Activated T-helper 1 cell treated with anti-CD3 and anti-CD28 coated beads, Interleukin-2, amount 50 U/mL, for 16 hours (primary cell): ENCODE data around the gene BARX1.
"Not testable (repeated sequence)": the region's sequence is repeated elsewhere in the genome, so short reads cannot be mapped to it uniquely, and the experiment has no call there.

ENCODE experiments used
- DNase-seq, 2 donors: peaks; one replicate each; pipeline ENCODE4 v3.0.0-alpha.2; 2020; ENCODE audit warnings: low read depth in 1 of 2, low spot score in 1 of 2

The BARX1 gene, protein sequence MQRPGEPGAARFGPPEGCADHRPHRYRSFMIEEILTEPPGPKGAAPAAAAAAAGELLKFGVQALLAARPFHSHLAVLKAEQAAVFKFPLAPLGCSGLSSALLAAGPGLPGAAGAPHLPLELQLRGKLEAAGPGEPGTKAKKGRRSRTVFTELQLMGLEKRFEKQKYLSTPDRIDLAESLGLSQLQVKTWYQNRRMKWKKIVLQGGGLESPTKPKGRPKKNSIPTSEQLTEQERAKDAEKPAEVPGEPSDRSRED

DNA sequence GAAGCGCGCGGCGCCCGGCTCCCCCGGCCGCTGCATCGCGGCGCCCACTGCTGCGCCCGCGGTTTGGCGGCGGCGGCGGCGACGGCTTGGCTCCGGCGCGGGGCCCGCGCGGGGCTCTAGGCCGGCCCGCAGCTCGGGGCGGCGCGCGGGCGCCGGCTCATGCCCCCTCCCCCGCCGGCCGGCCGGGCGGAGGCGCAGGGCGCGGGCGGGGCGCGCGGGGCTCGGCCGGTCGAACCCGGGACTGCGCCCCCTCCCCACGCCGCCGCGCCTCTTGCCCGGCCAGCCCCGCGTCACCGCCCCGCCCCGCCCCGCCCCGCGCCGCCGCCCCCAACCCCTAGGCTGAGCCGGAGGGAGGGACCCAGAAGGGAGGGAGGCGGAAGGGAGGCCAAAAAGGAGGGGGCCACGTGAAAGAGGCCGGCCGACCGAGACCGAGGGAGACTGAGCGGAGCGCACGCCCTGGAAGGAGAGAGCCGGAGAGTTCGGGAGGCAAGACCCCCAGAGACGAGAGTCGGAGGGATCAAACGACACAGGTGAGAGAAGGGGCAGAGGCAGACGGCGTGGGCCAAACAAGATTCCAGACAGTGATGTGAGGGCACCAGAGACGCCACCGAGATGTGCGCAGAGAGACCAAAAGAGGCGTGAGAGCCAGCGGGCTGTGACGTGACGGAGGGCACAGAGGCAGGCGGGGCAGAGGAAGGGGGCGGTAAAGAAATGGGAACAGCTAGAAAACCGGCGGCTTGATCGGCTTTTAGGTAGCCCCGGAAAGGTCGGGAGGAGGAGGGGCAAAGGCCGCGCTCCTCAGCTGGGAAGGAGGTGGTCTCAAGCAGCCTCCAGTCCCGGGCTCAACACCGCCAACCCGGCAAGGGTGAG, at the start of gene BARX1:
TSS of gene BARX1 (minus strand) at position 245 of the 870 bp plus-strand sequence. CDS start at position 36, 209 bp downstream.
- no peak for DNase-seq

DNA sequence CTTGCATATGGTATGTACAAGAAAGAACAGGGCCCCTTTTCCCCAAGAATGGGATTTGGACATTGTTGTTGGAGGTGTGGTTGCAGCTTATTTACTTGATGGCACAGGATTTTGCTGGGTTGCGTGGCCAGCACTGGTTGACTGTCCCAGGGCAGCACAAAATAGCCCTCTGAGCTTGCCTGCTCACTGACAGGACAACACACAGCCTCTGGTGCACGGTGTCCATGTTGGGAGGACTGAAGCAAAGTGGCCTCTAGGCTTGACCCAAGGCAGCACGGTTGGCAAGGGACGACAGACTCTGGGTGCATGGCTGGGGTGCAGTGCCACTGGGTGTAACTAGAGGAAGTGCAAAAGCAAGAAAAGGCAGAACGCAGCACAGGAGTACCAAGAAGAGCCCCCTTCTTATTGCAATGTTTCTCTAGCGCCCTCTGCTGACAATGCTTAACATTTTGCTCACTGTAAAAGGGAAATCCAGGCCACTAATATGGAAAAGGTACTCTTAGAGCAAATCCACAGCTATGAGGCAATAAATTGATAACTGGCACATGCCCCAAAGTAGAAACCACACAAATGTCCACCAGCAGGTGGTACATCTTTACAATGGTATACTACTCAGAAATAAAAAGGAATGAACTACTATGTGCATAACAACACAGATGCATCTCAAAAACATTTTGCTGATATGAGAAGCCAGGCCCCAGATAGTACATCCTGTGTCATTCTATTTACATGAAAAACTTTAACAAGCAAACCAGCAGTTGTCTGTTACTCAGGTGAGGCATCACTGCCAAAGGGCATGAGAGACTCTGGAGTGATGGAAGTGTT, 47.4 kb upstream of the BARX1 start:
- DNase-seq = no peak

DNA sequence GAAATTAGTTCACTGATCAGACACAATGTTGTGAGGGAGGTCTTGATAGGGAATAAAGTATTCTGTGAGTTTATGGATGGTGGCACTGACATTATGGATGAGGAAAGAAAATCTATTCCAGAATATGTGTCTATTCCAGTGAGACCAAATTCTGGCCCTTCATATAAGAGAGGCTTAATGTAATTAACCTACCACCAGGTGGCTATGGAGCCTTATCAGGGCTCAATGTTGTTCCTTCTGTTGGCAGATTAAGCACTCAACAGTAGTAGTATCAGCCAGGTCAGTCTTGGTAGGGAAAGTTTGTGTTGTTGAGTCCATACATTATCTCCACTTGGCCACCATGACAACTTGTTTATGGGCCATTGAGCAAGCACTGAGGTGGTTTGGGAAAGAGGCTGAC, 41.7 kb upstream of the BARX1 start:
- DNase-seq = no peak

DNA sequence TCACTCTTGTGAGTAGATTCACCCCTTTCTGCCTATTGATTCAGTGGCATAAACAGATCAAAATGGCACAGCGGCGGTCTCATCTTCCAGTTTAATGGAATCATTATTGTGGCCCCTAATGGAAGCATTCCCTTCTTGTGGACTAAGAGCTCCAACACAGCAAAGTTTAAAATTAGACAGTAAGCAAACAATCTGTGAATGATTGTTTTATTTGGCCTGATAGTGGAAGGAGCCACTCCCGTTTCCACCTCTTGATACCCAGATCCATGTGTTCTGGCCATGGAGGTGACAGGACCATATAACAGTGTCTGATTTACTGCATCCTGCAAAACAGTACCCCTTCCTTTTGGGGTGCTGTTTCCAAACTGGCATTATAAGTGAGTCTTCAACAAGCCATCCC, 41.2 kb upstream of the BARX1 start:
- no peak for DNase-seq

DNA sequence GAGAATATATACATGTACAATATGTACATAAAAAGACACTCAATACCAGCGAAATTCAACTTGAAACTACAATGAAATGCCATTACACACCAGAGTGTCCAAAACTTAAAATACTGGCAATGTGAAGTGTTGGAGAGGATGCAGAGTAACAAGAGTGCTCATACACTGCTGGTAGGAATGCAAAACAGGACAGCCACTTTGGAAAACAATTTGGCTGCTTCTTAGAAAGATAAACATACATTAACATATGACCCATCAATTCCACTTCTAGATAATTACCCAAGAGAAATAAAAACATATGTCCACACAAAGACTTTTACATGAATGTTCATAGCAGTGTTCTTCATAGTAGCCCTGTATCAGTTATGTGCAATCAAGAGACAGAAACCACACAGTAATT, 39.4 kb upstream of the BARX1 start:
- DNase-seq = no peak

DNA sequence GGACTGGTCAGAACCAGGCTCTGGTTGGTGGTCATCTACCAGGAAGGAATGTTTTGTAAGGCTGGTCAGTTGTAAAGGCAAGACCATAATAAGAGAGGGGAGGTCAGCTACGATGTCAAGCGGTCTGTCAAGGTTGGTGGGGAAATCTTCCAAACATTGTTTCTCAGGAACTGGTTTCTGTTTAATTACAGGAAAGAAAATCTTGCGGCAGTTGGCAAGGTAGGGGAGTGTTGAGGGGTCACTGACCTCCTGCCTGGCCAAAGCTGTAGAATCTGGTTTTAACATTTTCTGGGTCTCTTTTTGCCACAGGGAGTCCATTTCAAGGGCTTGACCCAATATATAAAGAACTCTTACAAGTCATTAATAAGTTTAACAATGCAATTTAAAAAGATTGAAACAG, 39.0 kb upstream of the BARX1 start:
- DNase-seq = no peak

DNA sequence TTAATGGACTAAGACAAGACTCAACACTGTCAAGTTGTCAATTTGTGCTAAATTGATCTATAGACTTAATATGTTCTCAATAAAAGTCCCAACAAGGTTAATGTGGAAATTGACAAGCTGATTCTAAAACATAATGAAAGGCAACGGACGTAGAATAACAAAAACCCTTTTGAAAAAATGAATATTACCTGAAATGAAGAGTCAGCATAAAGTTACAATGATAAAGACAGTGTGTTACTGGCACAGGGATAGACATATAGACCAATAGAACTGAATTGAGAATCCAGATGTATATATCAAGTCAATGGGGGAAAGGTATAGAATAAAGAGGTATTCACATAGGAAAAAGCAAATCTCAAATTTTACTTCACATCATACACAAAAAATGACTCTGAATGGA, 37.7 kb upstream of the BARX1 start:
- no peak for DNase-seq

DNA sequence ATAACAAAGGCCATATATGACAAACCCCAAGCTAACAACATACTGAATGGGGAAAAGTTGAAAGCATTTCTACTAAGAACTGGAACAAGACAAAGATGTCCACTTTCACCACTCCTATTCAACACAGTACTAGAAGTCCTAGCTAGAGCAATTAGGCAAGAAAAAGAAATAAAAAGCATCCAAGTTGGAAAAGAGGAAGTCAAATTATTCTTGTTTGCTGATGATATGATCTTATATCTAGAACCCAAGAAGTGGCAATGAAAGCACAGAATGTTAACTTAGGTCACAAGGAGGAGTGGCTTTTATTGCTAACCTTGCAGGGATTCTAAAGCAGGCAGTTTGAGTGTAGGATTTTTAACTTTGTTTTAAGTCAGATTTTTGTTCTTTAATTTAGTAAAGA, 35.3 kb upstream of the BARX1 start:
- DNase-seq = no peak

DNA sequence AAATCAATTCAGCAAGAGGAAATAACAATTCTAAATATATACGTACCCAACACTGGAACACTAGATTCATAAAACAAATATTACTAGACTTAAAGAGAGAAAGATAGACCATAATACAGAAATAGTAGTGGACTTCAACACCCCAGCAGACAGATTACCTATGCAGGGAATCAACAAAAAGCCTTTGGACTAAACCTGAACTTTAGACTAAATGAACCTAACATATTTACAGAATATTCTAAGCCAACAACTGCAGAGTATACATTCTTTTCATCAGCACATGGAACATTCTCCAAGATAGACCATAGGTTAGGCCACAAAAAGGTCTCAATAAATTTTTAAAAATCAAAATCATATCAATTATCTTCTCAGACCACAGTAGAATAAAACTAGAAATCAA, 32.9 kb upstream of the BARX1 start:
- DNase-seq = no peak

DNA sequence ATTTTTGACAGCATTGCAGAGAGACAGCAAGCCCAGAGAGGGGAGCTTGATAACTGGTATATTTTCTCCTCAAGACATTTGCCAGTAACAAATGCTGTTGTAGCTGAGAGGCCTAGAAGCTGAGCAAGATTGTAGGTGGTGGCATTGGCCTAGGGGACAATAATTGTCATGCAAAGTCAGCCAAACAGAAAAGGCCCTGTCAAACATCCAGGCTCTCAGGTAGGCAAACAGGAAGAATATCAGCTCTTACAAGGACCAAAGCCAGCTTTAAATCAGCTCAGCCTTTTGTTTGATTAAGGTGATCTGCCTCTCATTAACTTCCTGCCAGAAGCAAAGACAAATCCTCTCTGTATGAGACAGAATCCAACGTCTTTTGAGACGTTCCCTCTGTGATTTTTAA, 29.7 kb upstream of the BARX1 start:
- no peak for DNase-seq

DNA sequence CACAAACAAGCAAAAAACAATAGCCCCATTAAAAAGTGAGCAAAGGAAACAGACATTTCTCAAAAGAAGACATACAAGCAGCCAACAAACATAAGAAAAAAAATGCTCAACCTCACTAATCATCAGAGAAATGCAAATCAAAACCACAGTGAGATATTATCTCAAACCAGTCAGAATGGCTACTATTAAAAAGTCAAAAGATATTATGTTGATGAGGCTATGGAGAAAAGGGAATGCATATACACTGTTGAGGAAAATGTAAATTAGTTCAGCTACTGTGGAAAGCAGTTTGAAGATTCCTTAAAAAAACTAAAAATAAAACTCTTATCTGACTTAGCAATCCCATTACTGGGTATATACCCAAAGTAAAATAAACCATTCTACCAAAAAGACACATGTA, 28.7 kb upstream of the BARX1 start:
- DNase-seq = no peak

DNA sequence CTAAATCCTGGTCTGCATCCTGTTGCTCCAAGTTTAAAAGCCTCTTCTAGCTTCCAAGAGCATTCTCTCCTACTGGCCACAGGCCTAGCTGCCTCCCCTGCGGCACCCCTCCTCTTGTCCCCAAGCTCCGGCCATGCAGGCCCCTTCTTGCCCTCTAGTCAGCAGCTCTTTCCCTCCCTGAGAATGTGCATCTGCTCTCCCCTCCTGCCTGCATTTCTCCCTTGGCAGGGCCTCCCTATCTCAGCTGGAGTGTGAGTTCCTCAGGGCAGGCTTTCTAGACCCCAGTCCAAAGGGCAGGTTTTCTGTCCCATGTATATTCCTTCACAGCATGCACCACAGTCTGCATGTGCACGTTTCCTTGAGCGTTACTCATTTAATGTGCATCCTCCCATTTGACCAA, 24.6 kb upstream of the BARX1 start:
- no peak for DNase-seq

DNA sequence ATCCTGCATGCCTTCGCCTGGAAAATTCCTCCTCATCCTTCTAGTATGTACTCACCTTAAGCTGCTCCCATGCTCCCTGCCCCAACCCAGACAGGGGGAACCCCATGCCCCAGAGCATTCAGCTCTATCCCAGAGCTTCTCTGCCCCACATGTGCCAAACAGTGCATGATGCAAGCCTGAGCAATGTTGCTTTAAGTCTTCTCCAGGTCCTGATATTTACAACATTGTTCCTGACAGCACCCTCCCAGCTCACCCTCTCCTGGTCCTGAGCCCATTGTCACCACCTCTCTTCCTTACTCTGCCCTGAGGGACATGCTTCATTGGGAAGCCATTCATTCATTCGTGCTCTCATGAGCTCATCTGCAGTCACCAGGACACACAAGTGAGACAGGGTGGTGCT, 23.4 kb upstream of the BARX1 start:
- no peak for DNase-seq

DNA sequence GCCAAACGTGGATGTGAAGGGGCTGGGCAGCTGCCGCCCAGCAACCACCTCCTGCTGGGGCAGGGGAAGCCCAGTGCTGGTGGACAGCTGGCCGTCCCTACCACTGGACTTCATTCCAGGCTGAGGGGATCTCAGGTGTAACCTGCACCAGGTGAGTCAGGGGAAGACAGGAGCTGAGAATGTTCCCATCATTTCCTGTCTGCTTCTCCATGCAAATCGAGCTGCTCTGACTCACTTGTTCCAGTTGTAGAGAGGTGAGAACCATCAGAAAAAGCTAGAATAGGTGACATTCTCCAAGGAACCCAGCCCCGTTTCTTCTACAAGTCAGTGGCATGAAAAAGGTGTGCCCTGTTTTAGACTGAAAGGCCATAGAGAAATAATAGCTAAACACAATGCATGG, 21.8 kb upstream of the BARX1 start:
- DNase-seq = no peak

DNA sequence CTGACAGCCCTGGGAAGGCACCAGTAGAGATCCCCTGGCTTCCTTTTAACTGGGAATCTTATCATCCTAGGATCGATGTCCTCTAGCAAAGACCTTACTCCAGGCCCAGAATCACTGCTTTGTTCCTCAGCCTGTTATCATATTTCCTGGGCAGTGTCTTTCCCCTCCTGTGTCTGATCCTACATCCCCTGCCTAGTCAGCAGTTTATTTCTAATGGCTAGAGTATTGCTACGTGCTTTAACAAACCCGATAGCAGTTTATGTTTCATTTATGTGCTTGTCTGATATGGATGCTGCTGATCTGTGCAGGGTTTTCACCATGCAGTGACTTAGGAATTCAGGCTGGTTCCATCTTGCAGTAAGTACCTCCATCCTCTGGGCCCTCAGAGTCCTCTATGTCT, 20.9 kb upstream of the BARX1 start:
- no peak for DNase-seq

DNA sequence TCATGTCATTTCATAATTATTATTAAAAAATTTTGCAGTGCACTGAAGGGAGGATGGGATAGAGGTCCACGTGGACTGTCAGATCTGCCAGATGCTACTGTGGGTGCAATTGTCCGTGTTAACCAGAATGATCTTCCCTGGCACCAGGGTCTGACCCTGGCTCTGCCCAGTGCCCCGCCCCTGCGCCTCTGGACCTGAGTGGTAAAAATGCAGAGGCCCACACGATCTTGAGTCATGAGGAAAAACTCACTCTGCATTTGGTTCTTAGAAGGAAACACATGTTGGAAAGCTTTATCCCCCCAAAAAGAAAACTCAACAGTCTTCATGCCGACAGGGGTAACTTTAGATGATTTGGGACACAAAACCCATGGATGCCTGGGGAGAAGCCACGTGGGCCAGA, 20.1 kb upstream of the BARX1 start:
- DNase-seq = no peak

DNA sequence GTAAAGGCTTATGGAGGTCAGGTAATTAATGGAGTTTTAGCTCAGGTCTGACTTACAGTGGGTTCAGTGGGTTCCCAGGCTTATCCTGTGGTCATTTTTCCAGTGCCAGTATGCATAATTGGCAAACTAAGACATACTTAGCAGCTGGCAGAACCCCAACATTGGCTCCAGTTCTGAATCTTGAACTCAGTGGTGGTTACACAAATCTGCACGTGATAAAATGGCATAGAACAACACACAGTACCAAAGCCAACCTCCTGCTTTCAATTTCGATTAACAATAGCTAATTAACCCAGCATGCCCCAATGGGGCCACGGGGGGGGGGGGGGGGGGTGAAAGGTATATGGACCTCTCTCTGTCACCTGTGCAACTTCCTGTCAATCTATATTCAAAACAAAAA, 19.0 kb upstream of the BARX1 start:
- DNase-seq = no peak

DNA sequence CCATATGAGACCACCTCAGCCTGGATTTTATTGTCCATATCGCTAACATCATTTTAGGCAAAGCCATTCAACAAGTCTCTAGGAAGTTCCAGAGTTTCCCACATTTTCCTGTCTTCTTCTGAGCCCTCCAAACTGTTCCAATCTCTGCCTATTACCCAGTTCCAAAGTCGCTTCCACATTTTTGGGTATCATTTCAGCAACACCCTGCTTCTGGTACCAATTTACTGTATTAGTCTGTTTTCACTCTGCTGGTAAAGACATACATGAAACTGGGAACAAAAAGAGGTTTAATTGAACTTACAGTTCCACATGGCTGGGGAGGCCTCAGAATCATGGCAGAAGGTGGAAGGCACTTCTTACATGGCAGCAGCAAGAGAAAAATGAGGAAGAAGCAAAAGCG, 17.5 kb upstream of the BARX1 start:
- DNase-seq = not testable (repeated sequence)

DNA sequence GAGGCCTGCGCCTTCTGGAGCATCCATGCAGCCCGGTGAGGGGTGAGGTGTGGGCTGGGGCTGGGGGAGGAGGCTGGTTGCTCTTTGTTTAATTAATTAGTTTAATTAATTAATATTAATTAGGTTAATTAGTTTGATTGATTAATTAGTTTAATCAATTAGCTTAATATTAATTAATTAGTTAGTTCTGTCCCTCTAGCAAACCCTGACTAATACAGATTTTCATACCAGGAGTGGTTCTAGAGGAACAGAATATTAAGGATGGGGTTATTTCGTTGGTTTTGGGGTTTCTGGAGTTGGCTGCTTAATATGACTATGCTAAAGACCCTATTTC, 14.1 kb upstream of the BARX1 start:
- DNase-seq = no peak

DNA sequence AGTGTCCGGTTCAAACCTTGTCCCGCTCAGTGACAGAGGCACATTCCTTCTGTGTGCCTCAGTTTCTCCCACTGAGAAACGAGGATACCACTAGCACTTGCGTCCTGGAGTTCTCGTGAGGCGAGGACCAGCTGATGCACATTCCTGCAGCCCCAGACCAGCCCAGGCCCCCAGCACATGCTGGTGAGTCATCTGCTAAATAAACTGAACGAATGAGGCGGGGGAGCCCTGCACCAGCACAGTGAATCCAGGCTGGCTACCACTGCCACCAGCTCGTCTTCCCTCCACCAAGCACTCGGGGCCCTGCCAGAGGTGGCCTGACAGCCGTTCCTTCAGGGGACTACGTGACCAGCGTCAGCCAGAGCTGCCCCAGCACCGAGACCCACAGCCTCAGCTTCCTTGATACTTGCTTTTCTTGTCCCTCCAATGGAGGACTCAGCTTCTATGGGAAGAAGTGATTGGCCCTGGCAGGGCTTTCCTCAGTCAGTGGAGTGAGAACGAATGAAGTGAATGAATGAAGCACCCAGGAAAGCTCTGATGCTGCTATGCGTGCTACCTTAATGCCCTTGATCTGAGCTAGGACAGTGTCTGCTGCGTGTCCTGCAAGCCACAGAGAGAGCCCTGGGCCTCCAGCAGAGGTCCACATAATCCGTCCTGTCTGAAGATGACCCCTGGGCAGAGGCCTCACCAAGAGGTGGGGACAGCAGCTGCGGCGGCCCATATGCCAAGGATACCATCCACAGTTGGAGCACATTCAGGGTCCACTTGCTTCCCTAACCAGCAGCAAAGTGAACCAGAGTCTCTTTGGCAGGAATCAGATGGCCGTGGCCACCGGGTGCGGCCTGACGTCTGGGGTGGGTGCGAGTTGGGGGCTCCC, 13.5 kb upstream of the BARX1 start:
- DNase-seq = no peak
